Lower leg skin (tissue), 3 donors: ENCODE data around the gene SVEP1.

Source experiments
- CTCF ChIP-seq, 3 donors: fragments of 450-650 bp; IDR thresholded peaks; one replicate each; pipeline ENCODE4 v1.5.1; 2016; ENCODE audit warnings: antibody characterized with exemption in 3 of 3, mild to moderate bottlenecking in 3 of 3, moderate library complexity in 2 of 3
- POLR2A ChIP-seq, 2 donors: fragments of 450-650 bp; IDR thresholded peaks; one replicate each; pipeline ENCODE4 v1.6.1; 2016 to 2017; ENCODE audit warnings: antibody characterized with exemption in 2 of 2, mild to moderate bottlenecking in 1 of 2, moderate library complexity in 1 of 2

- TF ChIP-seq CTCF (IDR thresholded peaks at IDR 0.05) = no peak
- no peak for TF ChIP-seq POLR2A (IDR thresholded peaks at IDR 0.05)
These were observed 21.6 kb upstream of the SVEP1 start for GRCh38 chr9:110601098-110601497.
